ENCODE data around the gene PCDHGA4.

DNA sequence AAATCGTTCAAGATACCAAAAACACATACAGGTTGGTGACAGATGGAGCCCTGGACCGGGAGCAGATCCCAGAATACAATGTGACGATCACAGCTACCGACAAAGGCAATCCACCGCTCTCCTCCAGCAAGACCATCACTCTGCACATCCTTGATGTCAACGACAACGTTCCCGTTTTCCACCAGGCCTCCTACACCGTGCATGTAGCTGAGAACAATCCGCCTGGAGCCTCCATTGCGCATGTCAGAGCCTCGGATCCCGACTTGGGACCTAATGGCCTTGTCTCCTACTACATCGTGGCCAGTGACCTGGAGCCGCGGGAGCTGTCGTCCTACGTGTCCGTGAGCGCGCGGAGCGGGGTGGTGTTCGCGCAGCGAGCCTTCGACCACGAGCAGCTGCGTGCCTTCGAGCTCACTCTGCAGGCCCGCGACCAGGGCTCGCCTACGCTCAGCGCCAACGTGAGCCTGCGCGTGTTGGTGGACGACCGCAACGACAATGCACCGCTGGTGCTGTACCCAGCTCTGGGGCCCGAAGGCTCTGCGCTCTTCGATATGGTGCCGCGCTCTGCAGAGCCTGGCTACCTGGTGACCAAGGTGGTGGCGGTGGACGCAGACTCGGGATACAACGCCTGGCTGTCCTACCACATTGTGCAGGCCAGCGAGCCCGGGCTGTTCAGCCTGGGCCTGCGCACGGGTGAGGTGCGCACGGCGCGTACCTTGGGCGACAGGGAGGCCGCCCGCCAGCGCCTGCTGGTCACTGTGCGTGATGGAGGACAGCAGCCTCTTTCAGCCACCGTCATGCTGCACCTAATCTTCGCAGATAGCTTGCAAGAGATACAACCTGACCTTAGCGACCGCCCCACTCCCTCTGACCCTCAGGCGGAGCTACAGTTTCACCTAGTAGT, 17.0 kb downstream of the PCDHGA4 start:
- TF ChIP-seq, protein P1, sequence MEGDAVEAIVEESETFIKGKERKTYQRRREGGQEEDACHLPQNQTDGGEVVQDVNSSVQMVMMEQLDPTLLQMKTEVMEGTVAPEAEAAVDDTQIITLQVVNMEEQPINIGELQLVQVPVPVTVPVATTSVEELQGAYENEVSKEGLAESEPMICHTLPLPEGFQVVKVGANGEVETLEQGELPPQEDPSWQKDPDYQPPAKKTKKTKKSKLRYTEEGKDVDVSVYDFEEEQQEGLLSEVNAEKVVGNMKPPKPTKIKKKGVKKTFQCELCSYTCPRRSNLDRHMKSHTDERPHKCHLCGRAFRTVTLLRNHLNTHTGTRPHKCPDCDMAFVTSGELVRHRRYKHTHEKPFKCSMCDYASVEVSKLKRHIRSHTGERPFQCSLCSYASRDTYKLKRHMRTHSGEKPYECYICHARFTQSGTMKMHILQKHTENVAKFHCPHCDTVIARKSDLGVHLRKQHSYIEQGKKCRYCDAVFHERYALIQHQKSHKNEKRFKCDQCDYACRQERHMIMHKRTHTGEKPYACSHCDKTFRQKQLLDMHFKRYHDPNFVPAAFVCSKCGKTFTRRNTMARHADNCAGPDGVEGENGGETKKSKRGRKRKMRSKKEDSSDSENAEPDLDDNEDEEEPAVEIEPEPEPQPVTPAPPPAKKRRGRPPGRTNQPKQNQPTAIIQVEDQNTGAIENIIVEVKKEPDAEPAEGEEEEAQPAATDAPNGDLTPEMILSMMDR (IDR thresholded peaks at IDR 0.05; ENCODE audit: low read depth, low read length), result no peak
- no peak for TF ChIP-seq EZH2phosphoT487 (IDR thresholded peaks at IDR 0.05; ENCODE audit: low read depth)

All from OCI-LY3 (cell line).